Measurements from ENCODE around the gene PDZD4.

Gene PDZD4

DNA sequence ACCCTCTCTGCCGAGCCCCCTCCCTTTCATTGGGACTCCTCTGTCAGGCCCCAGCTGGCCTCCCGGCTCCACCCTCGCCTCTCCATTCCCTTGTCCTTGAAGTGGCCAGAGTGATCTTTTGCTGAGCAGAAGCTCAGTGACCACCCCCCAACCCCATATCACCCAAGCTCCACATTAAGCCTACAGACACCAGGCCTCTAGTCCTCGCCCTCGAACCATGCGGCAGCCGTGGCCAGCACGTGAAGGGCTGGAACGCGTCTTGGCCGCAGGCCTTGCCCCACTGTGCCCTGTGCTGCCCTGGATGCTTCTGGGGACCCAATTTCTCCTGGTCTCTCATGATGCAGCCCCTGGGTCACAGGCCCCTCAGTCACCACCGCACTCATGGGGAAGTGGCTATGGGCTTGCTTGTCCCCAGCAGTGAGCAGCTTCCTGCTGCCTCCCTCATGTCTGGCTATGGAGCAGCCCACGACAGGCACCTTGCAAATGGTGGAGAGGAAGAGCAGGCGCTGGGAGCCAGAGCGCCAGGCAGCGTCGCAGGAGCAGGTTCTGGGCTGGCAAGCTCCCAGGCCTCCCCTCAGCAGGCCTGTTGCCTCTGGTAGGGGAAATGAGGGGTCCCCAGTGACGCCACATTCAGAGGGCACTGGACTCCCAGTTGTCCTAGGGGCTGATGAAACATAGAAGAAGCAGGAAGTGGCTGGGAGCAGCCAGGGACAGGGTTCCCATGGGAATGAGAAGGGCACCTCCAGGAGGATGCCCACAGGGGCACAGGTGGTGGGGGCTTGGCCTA is 50.3 kb downstream of the PDZD4 start:
- no peak overlapping the region for H3K4me3 ChIP-seq (ENCODE audit: low read length)
- no peak overlapping the region for H4K8ac ChIP-seq (ENCODE audit: low read depth, low read length)

DNA sequence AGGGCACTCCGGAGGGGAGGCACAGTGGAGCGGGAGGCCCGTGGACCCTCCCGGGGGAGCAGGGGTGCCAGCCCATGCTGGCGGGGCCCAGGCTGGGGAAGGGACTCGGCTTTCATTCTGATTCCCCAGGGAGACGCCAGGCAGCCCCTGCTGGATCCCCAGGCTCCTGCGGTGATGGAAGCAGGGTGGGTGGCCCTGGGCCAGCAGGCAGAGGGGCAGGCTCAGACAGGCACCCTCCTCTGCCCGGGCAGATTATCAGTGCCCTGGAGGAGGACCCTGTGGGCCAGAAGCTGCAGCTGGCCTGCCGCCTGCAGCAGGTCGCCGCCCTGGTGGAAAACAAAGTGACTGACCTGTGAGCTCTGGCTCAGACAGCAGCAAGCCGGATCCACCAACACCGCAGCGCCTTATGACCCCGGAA is 51.7 kb downstream of the PDZD4 start:
- DNase-seq, result no peak
- Histone ChIP-seq H3K79me2 (ENCODE audit: control insufficient read depth, insufficient read depth, low read length) (no peaks in the 10 kb centered on the region), H4K5ac (ENCODE audit: low read length) (no peak overlapping the region), H3K4me3 (ENCODE audit: low read length) (no peak overlapping the region), H3K4ac (ENCODE audit: low read depth, low read length) (no peak overlapping the region), H3K4me2 (ENCODE audit: low read length) (no peak overlapping the region), H2BK5ac (ENCODE audit: low read length) (no peak overlapping the region), H3K27ac (ENCODE audit: low read depth, low read length) (no peak overlapping the region), H3K36me3 (ENCODE audit: control insufficient read depth, insufficient read depth, low read length) (no peaks in the 10 kb centered on the region), H3K4me1 (ENCODE audit: control insufficient read depth, low read depth, low read length) (no peaks in the 10 kb centered on the region), H2AK5ac (ENCODE audit: low read length) (no peak overlapping the region), H2BK120ac (ENCODE audit: low read depth, low read length) (no peak overlapping the region), H3K27me3 (ENCODE audit: insufficient read depth, low read length, poor library complexity) (no peaks in the 10 kb centered on the region), H3K79me1 (ENCODE audit: low read length) (no peaks in the 10 kb centered on the region), H2BK15ac (replicated peaks; ENCODE audit: low read depth) (no peak overlapping the region), H3K23ac (ENCODE audit: low read length) (no peak overlapping the region), H3K9ac (ENCODE audit: low read length) (no peak overlapping the region), H4K8ac (ENCODE audit: low read depth, low read length) (no peak overlapping the region), H3K18ac (ENCODE audit: low read length) (no peak overlapping the region), H3K56ac (ENCODE audit: low read length) (no peak overlapping the region)
- WGBS (ENCODE audit: extremely low coverage, insufficient coverage, low lambda C conversion rate), result no CpG with 5 or more reads among the region's 16 CpGs

More for the DNA sequence above, 50.3 kb downstream of the PDZD4 start:
- Histone ChIP-seq H3K27ac (ENCODE audit: low read depth, low read length) (no peak overlapping the region), H2BK15ac (replicated peaks; ENCODE audit: low read depth) (no peak overlapping the region), H3K4me1 (ENCODE audit: control insufficient read depth, low read depth, low read length) (no peaks in the 10 kb centered on the region), H4K5ac (ENCODE audit: low read length) (no peak overlapping the region), H3K23ac (ENCODE audit: low read length) (no peak overlapping the region), H3K18ac (ENCODE audit: low read length) (no peak overlapping the region), H3K56ac (ENCODE audit: low read length) (no peak overlapping the region), H2AK5ac (ENCODE audit: low read length) (no peak overlapping the region), H3K4ac (ENCODE audit: low read depth, low read length) (no peak overlapping the region), H3K79me2 (ENCODE audit: control insufficient read depth, insufficient read depth, low read length) (no peaks in the 10 kb centered on the region), H3K4me2 (ENCODE audit: low read length) (no peak overlapping the region), H3K27me3 (ENCODE audit: insufficient read depth, low read length, poor library complexity) (no peaks in the 10 kb centered on the region), H3K79me1 (ENCODE audit: low read length) (no peaks in the 10 kb centered on the region), H3K36me3 (ENCODE audit: control insufficient read depth, insufficient read depth, low read length) (no peaks in the 10 kb centered on the region), H3K9ac (ENCODE audit: low read length) (no peak overlapping the region), H2BK5ac (ENCODE audit: low read length) (no peak overlapping the region), H2BK120ac (ENCODE audit: low read depth, low read length) (no peak overlapping the region)
- no peak for DNase-seq
- WGBS (ENCODE audit: extremely low coverage, insufficient coverage, low lambda C conversion rate), result no CpG with 5 or more reads among the region's 18 CpGs

DNA sequence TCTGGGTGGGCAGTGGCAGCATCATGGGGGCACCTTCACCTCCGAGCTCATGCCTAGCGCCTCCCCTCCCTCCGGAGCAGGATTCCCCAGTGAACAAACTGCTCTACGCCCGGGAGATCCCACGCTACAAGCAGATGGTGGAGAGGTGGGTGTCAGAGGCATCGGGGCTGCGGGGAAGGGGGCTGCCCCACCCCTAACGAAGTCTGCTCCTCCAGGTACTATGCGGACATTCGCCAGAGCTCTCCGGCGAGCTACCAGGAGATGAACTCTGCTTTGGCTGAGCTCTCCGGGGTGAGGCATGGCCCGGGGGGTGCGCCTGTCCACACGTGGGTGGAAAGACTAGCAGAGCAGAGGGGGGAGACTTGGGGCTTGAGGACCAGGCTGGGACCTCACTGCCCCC is 52.2 kb downstream of the PDZD4 start:
- Histone ChIP-seq H2AK5ac (ENCODE audit: low read length) (no peak overlapping the region), H3K4me1 (ENCODE audit: control insufficient read depth, low read depth, low read length) (no peaks in the 10 kb centered on the region), H2BK15ac (replicated peaks; ENCODE audit: low read depth) (no peak overlapping the region), H3K9ac (ENCODE audit: low read length) (no peak overlapping the region), H3K4ac (ENCODE audit: low read depth, low read length) (no peak overlapping the region), H3K27me3 (ENCODE audit: insufficient read depth, low read length, poor library complexity) (no peaks in the 10 kb centered on the region), H3K56ac (ENCODE audit: low read length) (no peak overlapping the region), H3K79me2 (ENCODE audit: control insufficient read depth, insufficient read depth, low read length) (no peaks in the 10 kb centered on the region), H4K5ac (ENCODE audit: low read length) (no peak overlapping the region), H2BK5ac (ENCODE audit: low read length) (no peak overlapping the region), H3K4me2 (ENCODE audit: low read length) (no peak overlapping the region), H4K8ac (ENCODE audit: low read depth, low read length) (no peak overlapping the region), H3K36me3 (ENCODE audit: control insufficient read depth, insufficient read depth, low read length) (no peaks in the 10 kb centered on the region), H3K79me1 (ENCODE audit: low read length) (no peaks in the 10 kb centered on the region), H3K23ac (ENCODE audit: low read length) (no peak overlapping the region), H2BK120ac (ENCODE audit: low read depth, low read length) (no peak overlapping the region), H3K4me3 (ENCODE audit: low read length) (no peak overlapping the region), H3K27ac (ENCODE audit: low read depth, low read length) (no peak overlapping the region), H3K18ac (ENCODE audit: low read length) (no peak overlapping the region)
- no peak for DNase-seq
- no CpG with 5 or more reads among the region's 17 CpGs for WGBS (ENCODE audit: extremely low coverage, insufficient coverage, low lambda C conversion rate)

DNA sequence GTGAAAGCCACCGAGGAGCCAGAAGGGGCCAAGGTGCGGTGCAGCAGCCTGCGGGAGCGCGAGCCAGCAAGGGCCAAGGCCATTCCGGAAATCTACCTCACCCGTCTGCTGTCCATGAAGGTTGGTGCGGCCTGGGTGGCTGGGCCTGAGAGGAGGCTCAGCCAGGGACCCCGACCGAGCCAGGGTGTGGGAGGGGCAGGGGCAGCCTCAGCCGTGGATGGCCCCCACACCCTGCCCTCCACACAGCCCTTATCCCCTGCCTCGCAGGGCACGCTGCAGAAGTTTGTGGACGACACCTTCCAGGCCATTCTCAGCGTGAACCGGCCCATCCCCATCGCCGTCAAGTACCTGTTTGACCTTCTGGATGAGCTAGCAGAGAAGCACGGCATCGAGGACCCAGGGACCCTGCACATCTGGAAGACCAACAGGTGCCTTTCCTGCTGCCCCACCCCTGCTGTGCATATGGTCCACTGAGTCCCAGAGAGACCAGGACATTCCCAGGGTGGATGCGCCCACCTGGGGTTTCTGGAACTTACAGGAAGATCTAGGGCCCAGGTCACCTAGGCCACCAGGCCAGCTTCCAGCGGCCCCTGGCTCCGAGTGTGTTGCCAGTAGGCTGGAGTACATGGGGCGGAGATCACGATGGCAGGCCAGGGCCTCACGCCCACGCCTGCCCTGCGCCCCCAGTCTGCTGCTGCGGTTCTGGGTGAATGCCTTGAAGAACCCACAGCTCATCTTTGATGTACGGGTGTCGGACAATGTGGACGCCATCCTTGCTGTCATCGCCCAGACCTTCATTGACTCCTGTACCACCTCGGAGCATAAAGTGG is 52.9 kb downstream of the PDZD4 start:
- no CpG with 5 or more reads among the region's 34 CpGs for WGBS (ENCODE audit: extremely low coverage, insufficient coverage, low lambda C conversion rate)
- Histone ChIP-seq H3K56ac (ENCODE audit: low read length) (no peak overlapping the region), H2AK5ac (ENCODE audit: low read length) (no peak overlapping the region), H3K79me2 (ENCODE audit: control insufficient read depth, insufficient read depth, low read length) (no peaks in the 10 kb centered on the region), H3K4me1 (ENCODE audit: control insufficient read depth, low read depth, low read length) (no peaks in the 10 kb centered on the region), H3K4ac (ENCODE audit: low read depth, low read length) (no peak overlapping the region), H4K8ac (ENCODE audit: low read depth, low read length) (no peak overlapping the region), H3K79me1 (ENCODE audit: low read length) (no peaks in the 10 kb centered on the region), H3K9ac (ENCODE audit: low read length) (no peak overlapping the region), H3K4me2 (ENCODE audit: low read length) (no peak overlapping the region), H3K23ac (ENCODE audit: low read length) (no peak overlapping the region), H3K27ac (ENCODE audit: low read depth, low read length) (no peak overlapping the region), H3K36me3 (ENCODE audit: control insufficient read depth, insufficient read depth, low read length) (no peaks in the 10 kb centered on the region), H2BK5ac (ENCODE audit: low read length) (no peak overlapping the region), H3K18ac (ENCODE audit: low read length) (no peak overlapping the region), H3K4me3 (ENCODE audit: low read length) (no peak overlapping the region), H4K5ac (ENCODE audit: low read length) (no peak overlapping the region), H2BK15ac (replicated peaks; ENCODE audit: low read depth) (no peak overlapping the region), H2BK120ac (ENCODE audit: low read depth, low read length) (no peak overlapping the region), H3K27me3 (ENCODE audit: insufficient read depth, low read length, poor library complexity) (no peaks in the 10 kb centered on the region)
- DNase-seq, result no peak

DNA sequence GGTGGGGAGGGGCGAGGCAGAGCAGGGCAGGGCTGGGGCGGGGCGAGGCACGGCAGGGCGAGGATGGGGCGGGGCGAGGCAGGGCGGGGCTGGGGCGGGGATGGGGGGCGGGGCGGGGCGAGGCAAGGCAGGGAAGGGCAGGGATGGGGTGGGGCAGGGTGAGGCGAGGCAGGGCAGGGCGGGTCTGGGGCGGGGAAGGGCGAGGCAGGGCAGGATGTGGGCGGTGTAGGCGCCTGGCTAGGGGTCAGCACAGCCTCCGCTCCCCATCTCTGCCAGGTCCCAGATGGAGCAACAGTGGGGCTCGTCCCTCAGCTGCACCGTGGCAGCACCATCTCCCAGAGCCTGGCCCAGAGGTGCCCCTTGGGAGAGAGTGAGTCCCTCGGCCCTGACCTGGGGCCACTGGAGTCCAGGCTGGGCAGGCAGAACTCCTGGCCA is 53.7 kb downstream of the PDZD4 start:
- Histone ChIP-seq H3K27me3 (ENCODE audit: insufficient read depth, low read length, poor library complexity) (no peaks in the 10 kb centered on the region), H2BK120ac (ENCODE audit: low read depth, low read length) (no peak overlapping the region), H2BK5ac (ENCODE audit: low read length) (no peak overlapping the region), H2BK15ac (replicated peaks; ENCODE audit: low read depth) (no peak overlapping the region), H3K9ac (ENCODE audit: low read length) (no peak overlapping the region), H3K56ac (ENCODE audit: low read length) (no peak overlapping the region), H3K79me1 (ENCODE audit: low read length) (no peaks in the 10 kb centered on the region), H3K23ac (ENCODE audit: low read length) (no peak overlapping the region), H3K36me3 (ENCODE audit: control insufficient read depth, insufficient read depth, low read length) (no peaks in the 10 kb centered on the region), H3K4me3 (ENCODE audit: low read length) (no peak overlapping the region), H3K18ac (ENCODE audit: low read length) (no peak overlapping the region), H3K4ac (ENCODE audit: low read depth, low read length) (no peak overlapping the region), H3K4me1 (ENCODE audit: control insufficient read depth, low read depth, low read length) (no peaks in the 10 kb centered on the region), H4K5ac (ENCODE audit: low read length) (no peak overlapping the region), H3K79me2 (ENCODE audit: control insufficient read depth, insufficient read depth, low read length) (no peaks in the 10 kb centered on the region), H4K8ac (ENCODE audit: low read depth, low read length) (no peak overlapping the region), H3K27ac (ENCODE audit: low read depth, low read length) (no peak overlapping the region), H3K4me2 (ENCODE audit: low read length) (no peak overlapping the region), H2AK5ac (ENCODE audit: low read length) (no peak overlapping the region)
- no CpG with 5 or more reads among the region's 22 CpGs for WGBS (ENCODE audit: extremely low coverage, insufficient coverage, low lambda C conversion rate)
- no peak for DNase-seq
